Right renal cortex interstitium (tissue), 3 donors: Measurements from ENCODE around the gene DLL1. TPM values are rescaled to one million over a fixed set of nuclear protein-coding genes. Genes with fewer than 3 reads are reported as not detected.

Source experiments
- DNase-seq, 3 donors: peaks; one replicate each; pipeline ENCODE4 v3.0.0-alpha.2; 2013; ENCODE audit warnings: low read depth in 3 of 3, low spot score in 2 of 3
- polyA plus RNA-seq, 3 donors: library from polyadenylated mRNA; unstranded; fragments of 120-200 nt; gene quantifications; one replicate each; pipeline ENCODE4 v1.2.1, GENCODE V29; 2013; ENCODE audit not compliant: insufficient read length in 3 of 3

The DLL1 gene
- polyA plus RNA-seq, 3 donors, result 7.2 to 9.4 (median 7.2) TPM

GRCh38 chr6:170253226-170253909 lies 37.5 kb downstream of the DLL1 start:
- no peak for DNase-seq

DNA sequence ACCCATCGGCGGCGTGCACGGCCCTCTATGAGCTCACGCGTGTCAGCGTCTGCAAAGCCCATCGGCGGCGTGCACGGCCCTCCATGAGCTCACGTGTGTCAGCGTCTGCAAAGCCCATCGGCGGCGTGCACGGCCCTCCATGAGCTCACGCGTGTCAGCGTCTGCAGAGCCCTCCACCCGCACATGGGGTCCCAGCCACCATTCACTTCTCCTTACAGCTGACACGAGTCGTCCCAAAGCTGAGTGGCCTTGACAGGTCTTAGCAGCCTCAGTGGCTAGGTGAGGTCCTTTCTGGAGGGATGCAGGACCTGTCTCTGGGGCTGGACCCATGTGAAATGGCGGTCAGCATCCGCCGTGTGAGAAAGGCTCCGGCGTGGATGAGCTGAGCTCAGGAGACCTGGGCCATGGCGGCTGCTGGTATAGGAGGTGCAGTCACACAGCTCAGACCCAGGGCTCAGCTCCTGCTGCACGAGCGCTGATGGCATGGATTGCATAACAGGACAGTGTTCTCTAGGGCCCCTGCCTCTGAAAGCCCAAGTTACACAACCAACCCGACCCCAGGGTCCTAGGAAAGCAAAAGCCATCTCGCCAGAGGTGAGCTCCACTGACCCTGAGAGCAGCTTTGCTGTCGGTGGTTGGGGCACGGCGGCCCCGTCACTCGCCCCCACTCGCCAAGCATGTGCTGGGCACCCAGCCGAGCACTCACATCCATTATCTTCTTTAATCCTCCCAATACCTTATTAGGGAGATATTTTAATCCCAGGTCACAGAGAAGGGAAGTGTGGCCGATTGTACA lies 38.9 kb downstream of the DLL1 start:
- DNase-seq, result no peak

- no peak for DNase-seq
Measured at GRCh38 chr6:170250981-170251775, 39.7 kb downstream of the DLL1 start.

DNA sequence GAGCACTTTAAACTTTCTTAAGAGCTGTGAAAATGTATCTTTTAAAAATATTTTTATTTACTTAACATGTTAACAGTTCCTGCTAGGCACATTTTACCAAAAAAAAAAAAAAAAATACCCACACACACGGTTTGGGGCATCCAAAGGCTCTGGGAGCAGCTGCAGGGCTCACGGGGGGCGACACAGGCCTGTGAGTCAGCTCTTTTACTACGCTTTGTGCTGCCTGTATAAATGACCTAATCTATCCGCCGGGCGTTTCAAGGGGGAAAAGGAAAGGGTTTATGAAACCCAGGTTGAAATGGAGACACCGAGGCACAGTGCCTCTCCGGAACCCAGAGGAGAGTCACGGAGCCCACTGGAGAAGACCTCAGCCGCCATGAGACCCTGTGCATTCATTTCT lies 40.4 kb downstream of the DLL1 start:
- no peak for DNase-seq

GRCh38 chr6:170249817-170250216 lies 41.1 kb downstream of the DLL1 start:
- DNase-seq, result no peak

GRCh38 chr6:170248861-170249600 lies 41.8 kb downstream of the DLL1 start:
- DNase-seq, result no peak

DNA sequence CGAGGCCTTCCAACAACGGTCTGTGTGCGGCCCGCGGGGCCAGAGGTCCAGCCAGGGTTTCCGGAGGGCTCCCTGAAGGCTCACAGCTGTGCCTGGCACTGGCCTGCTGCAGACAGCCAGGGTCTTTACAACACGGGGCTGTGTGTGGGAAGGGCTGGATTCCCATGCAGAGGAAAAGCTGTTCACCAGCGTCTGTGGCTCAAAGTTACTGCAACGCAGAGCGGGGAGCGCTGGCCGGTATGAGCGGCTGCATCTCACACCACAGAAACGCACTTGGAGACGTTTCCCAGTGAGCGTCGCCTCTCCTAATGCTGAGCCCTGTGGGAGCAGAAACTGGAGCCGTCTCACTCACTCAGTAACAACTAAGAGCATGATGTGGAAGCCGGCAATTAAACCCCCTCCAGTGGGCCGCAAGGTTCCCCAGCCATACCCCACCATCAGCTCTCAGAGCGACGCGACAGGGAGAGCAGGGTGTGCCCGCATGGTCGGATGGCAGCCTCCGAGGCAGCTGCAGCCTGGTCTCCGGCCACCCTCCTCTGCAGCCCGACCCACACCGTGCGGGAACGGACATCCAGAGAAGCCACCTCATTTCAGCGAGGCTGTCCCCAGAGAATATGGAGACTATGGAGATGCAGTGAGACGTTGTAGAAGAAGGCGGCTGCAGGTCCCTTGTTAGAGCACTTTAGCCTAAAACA lies 42.6 kb downstream of the DLL1 start:
- no peak for DNase-seq

GRCh38 chr6:170247178-170247701 lies 43.6 kb downstream of the DLL1 start:
- DNase-seq, result no peak

GRCh38 chr6:170245475-170245992 lies 45.3 kb downstream of the DLL1 start:
- DNase-seq, result no peak

DNA sequence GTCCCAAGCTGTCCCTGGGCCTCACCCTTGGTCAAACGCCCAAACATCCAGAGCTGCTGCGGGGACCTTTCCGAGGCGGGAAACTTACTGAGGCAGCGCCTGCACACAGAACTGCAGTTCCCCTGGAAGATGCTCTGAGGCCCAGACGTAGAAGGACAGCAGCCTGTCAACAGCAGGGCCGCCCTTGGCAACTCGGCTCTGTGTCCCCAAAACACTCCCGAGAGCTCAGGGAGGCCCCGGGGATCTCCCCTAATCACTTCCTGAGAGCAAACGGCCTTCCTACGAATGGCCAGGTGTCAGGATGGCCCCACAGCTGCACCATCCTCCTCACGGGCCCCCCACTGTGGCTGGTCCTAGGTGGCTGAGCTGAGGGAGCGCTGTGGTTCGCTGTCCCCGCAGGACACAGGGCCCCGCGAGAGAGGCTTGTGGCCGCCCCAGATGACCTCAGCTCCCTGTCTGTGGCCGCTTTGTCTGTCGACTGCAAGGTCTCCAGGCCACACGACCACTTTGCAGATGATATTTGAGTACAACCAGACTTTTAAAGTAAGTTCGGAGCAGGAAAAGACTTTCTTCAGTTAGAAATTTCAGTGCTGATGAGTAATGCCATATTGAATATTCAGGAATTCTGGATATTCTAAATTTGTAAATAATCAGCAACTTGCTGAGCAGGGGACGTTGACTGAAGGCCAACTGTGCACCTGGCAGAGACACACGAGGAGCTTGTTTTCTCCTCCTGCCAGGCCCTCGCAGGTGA lies 46.0 kb downstream of the DLL1 start:
- DNase-seq, result no peak

DNA sequence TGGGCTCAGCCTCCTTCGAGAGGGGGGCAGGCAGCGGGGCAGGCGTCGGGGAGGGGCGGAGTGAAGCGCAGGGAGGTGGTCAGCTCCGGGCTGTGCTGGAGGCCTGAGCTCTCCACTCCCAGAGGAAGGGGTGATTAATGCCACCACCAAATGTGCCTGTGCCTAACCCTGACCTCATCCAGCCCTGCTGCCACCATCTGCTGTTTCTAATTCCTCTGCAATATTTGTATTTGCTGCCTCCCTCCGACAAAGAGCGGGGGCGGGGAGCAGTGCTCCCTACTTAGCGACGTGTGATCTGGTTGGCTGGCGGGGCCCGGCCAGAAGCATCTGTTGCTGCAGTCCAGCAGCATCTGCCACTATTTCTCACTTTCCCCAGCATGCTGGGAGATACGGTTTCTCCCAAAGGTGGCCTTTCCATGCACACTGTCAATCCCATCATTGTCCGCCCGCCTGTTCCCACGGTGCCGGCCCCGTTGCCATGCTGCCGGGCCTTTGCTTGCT lies 47.0 kb downstream of the DLL1 start:
- DNase-seq, result no peak

DNA sequence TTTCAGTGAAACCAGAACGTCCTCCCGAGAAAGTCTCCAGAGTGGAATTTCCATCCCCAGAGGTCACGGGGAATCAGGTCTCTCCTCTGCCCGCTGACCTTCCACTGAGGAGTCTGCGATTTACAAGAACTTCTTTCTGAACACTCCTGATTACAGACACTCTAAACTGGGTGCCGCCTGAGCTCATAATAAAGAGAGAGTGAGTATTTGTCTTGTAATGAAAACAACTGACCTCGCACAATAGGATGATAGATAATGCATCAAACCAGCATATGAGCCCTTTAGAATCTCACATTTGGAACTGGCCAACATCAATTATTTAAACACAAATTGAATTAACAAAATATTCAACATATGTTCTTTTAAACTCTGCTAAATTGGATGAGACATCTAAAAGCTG lies 47.5 kb downstream of the DLL1 start:
- DNase-seq, result no peak

DNA sequence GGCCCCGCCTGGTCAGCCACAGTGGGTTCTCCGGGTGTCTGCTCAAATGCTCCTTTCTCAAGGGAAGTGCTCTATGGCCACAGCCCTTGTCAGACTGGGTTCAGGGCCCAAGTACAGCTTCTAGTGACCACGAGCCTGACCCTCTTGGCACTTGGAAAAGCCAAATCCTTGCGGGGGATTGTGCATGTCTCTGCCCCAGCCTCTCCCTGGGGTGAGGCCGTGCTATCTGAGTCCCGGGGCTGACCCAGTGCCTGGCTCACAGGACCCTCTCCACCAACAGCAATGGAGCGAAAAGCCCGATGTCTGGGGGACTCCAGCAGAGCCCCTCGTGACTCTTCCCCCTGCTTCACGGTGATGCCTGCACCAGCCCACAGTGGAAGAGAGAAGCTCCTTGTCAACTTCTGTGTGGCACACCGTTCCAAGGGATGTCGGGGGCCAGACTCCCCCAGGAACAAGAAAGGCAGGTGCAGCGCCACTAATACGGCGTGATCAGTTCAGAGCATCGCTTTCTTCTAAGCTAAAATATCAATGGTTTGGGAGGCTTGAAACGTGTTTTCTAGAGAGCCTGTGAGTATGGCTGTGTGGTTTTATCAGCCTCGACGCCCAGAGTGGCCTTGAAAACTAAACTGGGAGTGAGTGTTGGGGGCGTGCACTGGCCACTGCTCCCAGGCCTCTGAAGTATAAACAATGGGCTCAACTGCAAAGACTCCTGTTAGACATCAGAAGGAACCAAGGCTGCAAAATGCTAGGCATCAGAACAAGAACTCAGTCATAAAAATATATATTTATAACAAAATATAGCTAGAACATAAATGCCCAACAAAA lies 51.9 kb downstream of the DLL1 start:
- DNase-seq, result no peak

- no peak for DNase-seq
Measured at GRCh38 chr6:170237999-170238740, 52.7 kb downstream of the DLL1 start.

- DNase-seq, result no peak
Measured at GRCh38 chr6:170236131-170236836, 54.6 kb downstream of the DLL1 start.

DNA sequence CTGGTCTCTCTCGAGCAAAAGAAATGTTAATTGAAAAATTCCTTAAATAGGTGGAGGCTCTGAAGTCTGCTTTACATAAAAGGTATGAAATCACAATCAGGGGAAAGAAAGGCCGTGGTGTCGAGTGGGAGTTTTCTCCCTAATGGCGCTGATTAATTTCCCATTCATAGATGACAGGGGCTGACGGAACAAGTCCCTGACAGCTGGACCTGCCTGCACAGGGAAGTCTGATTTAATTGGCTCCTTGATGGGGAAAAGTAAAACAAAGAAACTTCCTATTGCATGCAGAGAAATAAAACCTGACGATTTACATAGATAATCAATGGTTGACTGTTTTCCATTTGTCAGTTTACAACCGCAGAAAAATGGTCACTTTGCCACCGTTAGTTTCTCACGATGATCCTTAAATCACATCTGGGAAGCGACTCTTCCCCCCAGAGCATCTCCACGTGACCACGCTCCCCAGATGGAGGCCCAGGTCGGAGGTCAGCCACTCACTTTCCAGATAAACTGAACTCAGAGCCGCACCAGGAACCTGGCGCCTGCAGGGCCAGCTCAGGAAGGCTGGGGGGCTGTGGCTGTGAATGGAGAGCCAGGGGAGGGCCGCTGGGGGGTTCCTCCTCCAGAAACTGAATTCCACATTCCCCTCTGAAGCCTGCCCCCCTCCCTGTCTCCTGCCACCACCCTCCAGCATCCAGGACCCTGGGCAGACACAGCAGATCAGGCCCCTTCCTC lies 55.3 kb downstream of the DLL1 start:
- DNase-seq, result no peak
